T-helper 1 cell treated with Interleukin-12 subunit alpha and Interleukin-12 subunit beta and Interleukin-4 antibody, amounts not matched to agents 30 ng/mL and 1 ng/mL, for 36 hours (primary cell): ENCODE results near the gene HNRNPA3. TPM values are rescaled to one million over a fixed set of nuclear protein-coding genes. Genes with fewer than 3 reads are reported as not detected.
"Not testable (repeated sequence)": the region's sequence is repeated elsewhere in the genome, so short reads cannot be mapped to it uniquely, and the experiment has no call there.

ENCODE experiments used
- intact Hi-C: fragments of 100-400 bp; cut with micrococcal nuclease; formaldehyde crosslinking; loops from one replicate; pipeline ENCODE4 v1.15.1; 2024
- total RNA-seq: library from RNA; stranded (reverse); gene quantifications from 2 replicates; pipeline ENCODE4 v1.2.3, GENCODE V29; 2022

Gene HNRNPA3
- total RNA-seq, 1 donor from 2014 or later = 295 TPM

GRCh38 chr2:177229442-177230242, 17.0 kb downstream of the HNRNPA3 start:
- intact Hi-C loops = loop anchor here (1.0 kb wide), 1 partner anchor 7 kb away; no protein-coding TSS in a partner anchor

- intact Hi-C loops = no loop called here
These were observed 18.7 kb downstream of the HNRNPA3 start for GRCh38 chr2:177231270-177231669.

GRCh38 chr2:177232098-177232704, 19.6 kb downstream of the HNRNPA3 start:
- intact Hi-C loops = loop anchor here (1.0 kb wide), 1 partner anchor 8 kb away; no protein-coding TSS in a partner anchor

GRCh38 chr2:177234267-177234666, 21.7 kb downstream of the HNRNPA3 start:
- intact Hi-C loops = no loop called here

GRCh38 chr2:177235855-177236437, 23.4 kb downstream of the HNRNPA3 start:
- intact Hi-C loops = no loop called here

- intact Hi-C loops = no loop called here
These were observed 25.3 kb downstream of the HNRNPA3 start for GRCh38 chr2:177237932-177238331.

GRCh38 chr2:177239053-177239452, 26.5 kb downstream of the HNRNPA3 start:
- intact Hi-C loops = loop anchor here (1.0 kb wide), 1 partner anchor 11 kb away; no protein-coding TSS in a partner anchor

GRCh38 chr2:177239932-177240630, 27.5 kb downstream of the HNRNPA3 start:
- intact Hi-C loops = loop anchor here (1.0 kb wide), 4 partner anchors 8 to 28 kb away; partner anchors contain the start of gene HNRNPA3

- intact Hi-C loops = loop anchor here (1.0 kb wide), 1 partner anchor 11 kb away; no protein-coding TSS in a partner anchor
These were observed 29.1 kb downstream of the HNRNPA3 start for GRCh38 chr2:177241711-177242120.

- intact Hi-C loops = no loop called here
These were observed 29.8 kb downstream of the HNRNPA3 start for GRCh38 chr2:177242121-177242987.

GRCh38 chr2:177243073-177243472, 30.5 kb downstream of the HNRNPA3 start:
- intact Hi-C loops = no loop called here

- intact Hi-C loops = no loop called here
These were observed 30.9 kb downstream of the HNRNPA3 start for GRCh38 chr2:177243476-177243875.

GRCh38 chr2:177244244-177244771, 31.7 kb downstream of the HNRNPA3 start:
- intact Hi-C loops = no loop called here

- intact Hi-C loops = no loop called here
These were observed 32.4 kb downstream of the HNRNPA3 start for GRCh38 chr2:177245010-177245422.

- intact Hi-C loops = no loop called here
These were observed 33.4 kb downstream of the HNRNPA3 start for GRCh38 chr2:177246000-177246399.

- intact Hi-C loops = not testable (repeated sequence)
These were observed 34.0 kb downstream of the HNRNPA3 start for GRCh38 chr2:177246523-177247030.

GRCh38 chr2:177247693-177248262, 35.2 kb downstream of the HNRNPA3 start:
- intact Hi-C loops = no loop called here

GRCh38 chr2:177249038-177249437, 36.4 kb downstream of the HNRNPA3 start:
- intact Hi-C loops = no loop called here

GRCh38 chr2:177250461-177250860, 37.9 kb downstream of the HNRNPA3 start:
- intact Hi-C loops = no loop called here

GRCh38 chr2:177251165-177251542, 38.6 kb downstream of the HNRNPA3 start:
- intact Hi-C loops = no loop called here
